ENCODE results near the gene TF. TPM values are rescaled to one million over a fixed set of nuclear protein-coding genes. Genes with fewer than 3 reads are reported as not detected.

The TF gene
- total RNA-seq, 4 donors from 2014 or later, result 1.4 to 11.4 (median 6.0) TPM

DNA sequence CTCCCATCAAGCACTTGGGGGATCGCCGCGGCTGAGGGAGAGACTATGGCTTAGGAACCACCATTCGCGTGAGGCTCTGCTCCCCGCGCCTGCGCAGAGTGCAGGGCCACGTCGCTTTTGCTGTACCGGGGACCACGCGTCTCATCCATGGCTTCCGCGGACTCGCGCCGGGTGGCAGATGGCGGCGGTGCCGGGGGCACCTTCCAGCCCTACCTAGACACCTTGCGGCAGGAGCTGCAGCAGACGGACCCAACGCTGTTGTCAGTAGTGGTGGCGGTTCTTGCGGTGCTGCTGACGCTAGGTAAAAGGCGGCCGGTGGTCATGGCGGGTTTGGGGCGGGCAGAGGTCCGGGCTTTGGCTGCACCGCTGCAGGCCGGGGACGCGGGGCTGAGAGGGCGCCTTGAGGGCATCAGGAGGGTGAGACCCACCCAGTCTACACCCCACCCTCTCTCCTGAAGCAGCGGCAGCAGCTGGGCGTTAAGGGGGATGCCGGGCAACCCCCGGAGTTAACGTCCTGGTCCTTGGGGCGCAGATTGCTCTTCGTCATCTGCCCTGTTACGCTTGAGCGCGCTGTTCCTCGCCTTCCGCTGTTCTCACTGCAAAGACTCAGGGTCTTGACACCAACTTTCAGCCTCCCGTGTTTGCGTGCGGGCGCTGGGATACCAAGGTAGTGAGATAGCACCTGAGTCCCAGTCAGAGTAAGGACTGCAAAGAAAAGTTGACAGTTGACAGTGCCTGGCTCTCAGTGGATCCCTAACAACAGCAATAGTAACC is 59.7 kb downstream of the TF start, which contains the start of gene SRPRB:
Gene SRPRB, plus strand, starts transcription at position 114 of the 774 bp plus-strand sequence. Its CDS starts 34 bp downstream, at position 148.
- Histone ChIP-seq H3K27ac (peak within 1 kb of the TSS in 3 of 4 donors; percentile 57 to 75 (median 74)), H3K36me3 (peaks cover 0 to 26% (median 5%) of the 10 kb centered on the region in 3 donors), H3K9me3 (no peaks in the 10 kb centered on the region), H3K27me3 (no peaks in the 10 kb centered on the region), H3K4me3 (peak within 1 kb of the TSS; percentile 74 to 95 (median 78)), H3K4me1 (peaks cover 0 to 22% (median 9%) of the 10 kb centered on the region in 4 donors)
- DNase-seq (ENCODE audit: low spot score in 2 of 2), result peak; percentile 82 to 89
- TF ChIP-seq EP300 (IDR thresholded peaks at IDR 0.05) (peak; percentile 57 to 81), POLR2A (IDR thresholded peaks at IDR 0.05) (peak; percentile 36 to 44), CTCF (IDR thresholded peaks at IDR 0.05) (peak in 1 of 5 experiments; percentile 28)
- WGBS, 2 donors, result 0% methylated on average over 11 to 36 of the region's 53 CpGs

- Histone ChIP-seq H3K27ac (no peak overlapping the region), H3K36me3 (peaks cover 0 to 88% (median 5%) of the 10 kb centered on the region in 3 donors), H3K9me3 (no peaks in the 10 kb centered on the region), H3K27me3 (no peaks in the 10 kb centered on the region), H3K4me1 (no peaks in the 10 kb centered on the region), H3K4me3 (no peak overlapping the region)
- no peak for TF ChIP-seq CTCF (IDR thresholded peaks at IDR 0.05)
- no peak for TF ChIP-seq EP300 (IDR thresholded peaks at IDR 0.05)
- TF ChIP-seq POLR2A (IDR thresholded peaks at IDR 0.05), result no peak
- WGBS, 2 donors, result 65 to 71% methylated on average over 1 of the region's 1 CpG
- DNase-seq (ENCODE audit: low spot score in 2 of 2), result no peak
Measured at GRCh38 chr3:133812872-133813271, 66.7 kb downstream of the TF start.

DNA sequence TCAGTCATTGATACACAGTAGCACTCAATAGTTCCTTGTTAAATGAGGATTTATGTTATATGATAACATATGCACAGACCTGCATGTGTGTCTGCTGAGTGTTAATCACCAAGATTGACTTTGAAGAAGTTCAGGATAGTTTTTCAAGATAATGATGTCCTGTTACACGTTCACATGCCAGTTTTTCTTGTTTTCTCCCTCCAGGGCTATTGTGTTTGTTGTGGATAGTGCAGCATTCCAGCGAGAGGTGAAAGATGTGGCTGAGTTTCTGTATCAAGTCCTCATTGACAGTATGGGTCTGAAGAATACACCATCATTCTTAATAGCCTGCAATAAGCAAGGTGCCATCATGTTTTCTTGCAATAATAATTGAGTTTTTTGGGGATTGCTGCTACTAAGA is 69.2 kb downstream of the TF start:
- no peaks in the 10 kb centered on the region for H3K27me3 ChIP-seq
- DNase-seq (ENCODE audit: low spot score in 2 of 2), result no peak
- 78 to 84% methylated on average over 2 of the region's 2 CpGs for WGBS, 2 donors
- no peak overlapping the region for H3K4me3 ChIP-seq
- H3K9me3 ChIP-seq, result no peaks in the 10 kb centered on the region
- no peak overlapping the region for H3K27ac ChIP-seq
- no peaks in the 10 kb centered on the region for H3K4me1 ChIP-seq
- H3K36me3 ChIP-seq, result peaks cover 0 to 82% (median 8%) of the 10 kb centered on the region in 3 donors
- no peak for TF ChIP-seq EP300 (IDR thresholded peaks at IDR 0.05)
- no peak for TF ChIP-seq CTCF (IDR thresholded peaks at IDR 0.05)
- TF ChIP-seq POLR2A (IDR thresholded peaks at IDR 0.05), result no peak

- peaks cover 0 to 2% (median 0%) of the 10 kb centered on the region in 4 donors for H3K4me1 ChIP-seq
- H3K9me3 ChIP-seq, result no peaks in the 10 kb centered on the region
- no peak for DNase-seq (ENCODE audit: low spot score in 2 of 2)
- H3K4me3 ChIP-seq, result no peak overlapping the region
- H3K27ac ChIP-seq, result no peak overlapping the region
- no peaks in the 10 kb centered on the region for H3K27me3 ChIP-seq
- peaks cover 0 to 84% (median 8%) of the 10 kb centered on the region in 3 donors for H3K36me3 ChIP-seq
- TF ChIP-seq EP300 (IDR thresholded peaks at IDR 0.05) (no peak), POLR2A (IDR thresholded peaks at IDR 0.05) (no peak), CTCF (IDR thresholded peaks at IDR 0.05) (no peak)
- 91 to 94% methylated on average over 4 of the region's 4 CpGs for WGBS, 2 donors
Measured at GRCh38 chr3:133820129-133820528, 73.9 kb downstream of the TF start.
